Heart left ventricle (tissue), 13 donors: ENCODE measurements around the gene MAP4K2.

Experiments used
- CTCF ChIP-seq, 12 donors: fragments of 200-600 bp; sonication (generic) in 4 of 12; IDR thresholded peaks; one replicate each; pipeline versions ENCODE4 v1.5.0 to v1.8.0; 2018 to 2022; ENCODE audit warnings: antibody characterized with exemption in 12 of 12, mild to moderate bottlenecking in 5 of 12
- POLR2A ChIP-seq, 2 donors: fragments of 450-650 bp; IDR thresholded peaks; one replicate each; pipeline ENCODE4 v1.6.1; 2017; ENCODE audit warnings: antibody characterized with exemption in 2 of 2, mild to moderate bottlenecking in 2 of 2, moderate library complexity in 2 of 2
- donor health status: ischemic (EF 13 %, LVEDD 7.1; RV severe dilation, severe dysfunction).
- donor health status: DM: no; HTN: yes; CAD: no.
- donor health status: DM: no; HTN: no; CAD: no.
- donor health status: ischemic (EF 25% LVEDD 6.9; RV normal size, moderate dysfunction).
- donor health status: ischemic (EF 25% LVEDD 5.7; RV mildly dilated, moderate dysfunction).
- donor health status: ischemic (EF 35%, LVEDD 5.7; RV mildly dilated, moderate dysfunction).
- donor health status: nonischemic (EF 11% LVEDD 7.7; RV severe dilation, severe dysfunction).
- donor health status: DM: yes; HTN: yes; CAD: no.
- donor health status: PGD.
- donor health status: ischemic (EF 29% LVEDD 5.4; RV normal size, mild dysfunction).
- donor health status: nonischemic (EF 23%, LVEDD 6.1; RV moderate dilation, normal function).

GRCh38 chr11:64771861-64772260 lies 31.2 kb downstream of the MAP4K2 start:
- TF ChIP-seq CTCF (IDR thresholded peaks at IDR 0.05), result no peak
- TF ChIP-seq POLR2A (IDR thresholded peaks at IDR 0.05), result no peak
